Measurements from ENCODE around the gene ZBTB20.

DNA sequence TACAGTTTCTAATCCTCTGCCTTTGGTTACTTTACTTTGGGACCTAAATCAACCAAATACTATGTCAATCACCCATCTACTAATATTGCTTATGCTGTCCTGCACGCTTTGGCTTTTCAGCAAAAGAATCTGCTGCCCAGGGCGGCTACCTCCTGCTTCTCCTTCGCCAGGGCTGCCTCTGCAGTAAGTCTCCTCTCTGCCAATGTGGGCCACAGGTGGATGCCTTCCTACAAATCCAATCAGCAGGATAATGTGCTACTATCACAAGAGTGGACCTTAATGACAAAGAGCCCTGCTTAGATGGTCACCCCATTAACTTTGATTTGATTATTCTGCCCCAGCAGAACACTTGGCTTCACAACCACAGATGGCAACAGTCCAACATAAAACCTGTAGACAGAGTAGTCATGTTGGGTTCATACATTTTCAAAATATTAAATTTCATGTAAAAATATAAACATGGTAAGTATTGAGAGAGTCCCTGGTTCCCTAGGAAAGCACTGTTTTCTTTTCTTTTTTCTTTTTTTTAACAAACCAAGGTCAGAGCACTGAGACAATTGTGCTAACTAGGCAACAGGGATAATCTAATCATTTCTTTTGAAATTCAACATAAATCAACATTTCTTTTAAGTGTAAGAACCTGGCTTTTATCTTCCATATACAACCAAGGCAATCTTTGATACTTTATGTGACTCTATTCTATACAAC is 298.3 kb downstream of the ZBTB20 start:
- TF ChIP-seq, protein P1, sequence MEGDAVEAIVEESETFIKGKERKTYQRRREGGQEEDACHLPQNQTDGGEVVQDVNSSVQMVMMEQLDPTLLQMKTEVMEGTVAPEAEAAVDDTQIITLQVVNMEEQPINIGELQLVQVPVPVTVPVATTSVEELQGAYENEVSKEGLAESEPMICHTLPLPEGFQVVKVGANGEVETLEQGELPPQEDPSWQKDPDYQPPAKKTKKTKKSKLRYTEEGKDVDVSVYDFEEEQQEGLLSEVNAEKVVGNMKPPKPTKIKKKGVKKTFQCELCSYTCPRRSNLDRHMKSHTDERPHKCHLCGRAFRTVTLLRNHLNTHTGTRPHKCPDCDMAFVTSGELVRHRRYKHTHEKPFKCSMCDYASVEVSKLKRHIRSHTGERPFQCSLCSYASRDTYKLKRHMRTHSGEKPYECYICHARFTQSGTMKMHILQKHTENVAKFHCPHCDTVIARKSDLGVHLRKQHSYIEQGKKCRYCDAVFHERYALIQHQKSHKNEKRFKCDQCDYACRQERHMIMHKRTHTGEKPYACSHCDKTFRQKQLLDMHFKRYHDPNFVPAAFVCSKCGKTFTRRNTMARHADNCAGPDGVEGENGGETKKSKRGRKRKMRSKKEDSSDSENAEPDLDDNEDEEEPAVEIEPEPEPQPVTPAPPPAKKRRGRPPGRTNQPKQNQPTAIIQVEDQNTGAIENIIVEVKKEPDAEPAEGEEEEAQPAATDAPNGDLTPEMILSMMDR (IDR thresholded peaks at IDR 0.05), result no peak
- TF ChIP-seq POLR2AphosphoS5 (IDR thresholded peaks at IDR 0.05) (no peak), POLR2A (IDR thresholded peaks at IDR 0.05) (no peak)
